Body of pancreas (tissue), 4 donors: ENCODE data around the gene DGKI.

Experiments
- POLR2A ChIP-seq, 3 donors: fragments of 450-650 bp; IDR thresholded peaks; one replicate each; pipeline ENCODE4 v1.6.1; 2016; ENCODE audit warnings: antibody characterized with exemption in 3 of 3, mild to moderate bottlenecking in 2 of 3
- TF ChIP-seq, protein P1 (sequence below), 7 experiments: fragments of 450-650 bp in 4 of 7; fragments of 200-600 bp in 3 of 7; sonication (generic) in 3 of 7; IDR thresholded peaks; one replicate each; pipeline ENCODE4 v1.5.1; 2016 to 2019; ENCODE audit warnings: antibody characterized with exemption in 7 of 7

DNA sequence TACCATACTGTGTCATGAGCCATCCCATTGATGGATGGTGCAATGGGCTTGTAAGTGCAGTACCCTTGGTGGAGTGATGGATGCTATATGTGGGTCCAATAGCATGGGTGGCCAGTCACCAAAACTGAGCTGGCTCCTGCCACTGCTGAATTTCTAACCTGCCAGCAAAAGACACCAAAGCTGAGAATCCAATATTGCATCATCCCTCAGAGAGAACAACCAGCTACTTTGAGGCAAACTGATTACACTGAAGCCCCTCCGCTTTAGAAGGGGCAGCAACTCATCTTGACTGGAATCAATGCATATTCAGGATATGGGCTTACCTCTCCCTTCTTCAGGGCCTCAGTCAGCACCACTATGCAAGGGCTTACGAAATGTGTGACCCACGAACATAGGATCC, 211.6 kb downstream of the DGKI start:
- TF ChIP-seq, protein P1, sequence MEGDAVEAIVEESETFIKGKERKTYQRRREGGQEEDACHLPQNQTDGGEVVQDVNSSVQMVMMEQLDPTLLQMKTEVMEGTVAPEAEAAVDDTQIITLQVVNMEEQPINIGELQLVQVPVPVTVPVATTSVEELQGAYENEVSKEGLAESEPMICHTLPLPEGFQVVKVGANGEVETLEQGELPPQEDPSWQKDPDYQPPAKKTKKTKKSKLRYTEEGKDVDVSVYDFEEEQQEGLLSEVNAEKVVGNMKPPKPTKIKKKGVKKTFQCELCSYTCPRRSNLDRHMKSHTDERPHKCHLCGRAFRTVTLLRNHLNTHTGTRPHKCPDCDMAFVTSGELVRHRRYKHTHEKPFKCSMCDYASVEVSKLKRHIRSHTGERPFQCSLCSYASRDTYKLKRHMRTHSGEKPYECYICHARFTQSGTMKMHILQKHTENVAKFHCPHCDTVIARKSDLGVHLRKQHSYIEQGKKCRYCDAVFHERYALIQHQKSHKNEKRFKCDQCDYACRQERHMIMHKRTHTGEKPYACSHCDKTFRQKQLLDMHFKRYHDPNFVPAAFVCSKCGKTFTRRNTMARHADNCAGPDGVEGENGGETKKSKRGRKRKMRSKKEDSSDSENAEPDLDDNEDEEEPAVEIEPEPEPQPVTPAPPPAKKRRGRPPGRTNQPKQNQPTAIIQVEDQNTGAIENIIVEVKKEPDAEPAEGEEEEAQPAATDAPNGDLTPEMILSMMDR (IDR thresholded peaks at IDR 0.05), result no peak
- TF ChIP-seq POLR2A (IDR thresholded peaks at IDR 0.05), result no peak
